ENCODE data around the gene CALML5.

Gene CALML5

GRCh38 chr10:5499493-5500140, at the start of gene CALML5:
TSS of gene CALML5 (minus strand) at chr10:5499570. CDS start at chr10:5499438, 132 bp downstream.
- no peak for DNase-seq

GRCh38 chr10:5547931-5548660, 48.7 kb upstream of the CALML5 start:
- no peak for DNase-seq

GRCh38 chr10:5547681-5547930, 48.2 kb upstream of the CALML5 start:
- DNase-seq: no peak

- no peak for DNase-seq
Measured at GRCh38 chr10:5546891-5547680, 47.7 kb upstream of the CALML5 start.

- DNase-seq: no peak
Measured at GRCh38 chr10:5545778-5546710, 46.7 kb upstream of the CALML5 start.

- DNase-seq: no peak
Measured at GRCh38 chr10:5545426-5545777, 46.0 kb upstream of the CALML5 start.

GRCh38 chr10:5545011-5545410, 45.6 kb upstream of the CALML5 start:
- DNase-seq: no peak

GRCh38 chr10:5544216-5544805, 44.9 kb upstream of the CALML5 start:
- no peak for DNase-seq

- no peak for DNase-seq
Measured at GRCh38 chr10:5543623-5544022, 44.3 kb upstream of the CALML5 start.

- no peak for DNase-seq
Measured at GRCh38 chr10:5542100-5542499, 42.7 kb upstream of the CALML5 start.

GRCh38 chr10:5540891-5541290, 41.5 kb upstream of the CALML5 start:
- DNase-seq: no peak

- no peak for DNase-seq
Measured at GRCh38 chr10:5540080-5540479, 40.7 kb upstream of the CALML5 start.

GRCh38 chr10:5538892-5539651, 39.7 kb upstream of the CALML5 start:
- DNase-seq: no peak

GRCh38 chr10:5538446-5538845, 39.1 kb upstream of the CALML5 start:
- DNase-seq: no peak

- DNase-seq: no peak
Measured at GRCh38 chr10:5537684-5538083, 38.3 kb upstream of the CALML5 start.

GRCh38 chr10:5536486-5537081, 37.2 kb upstream of the CALML5 start:
- no peak for DNase-seq

- no peak for DNase-seq
Measured at GRCh38 chr10:5534880-5535856, 35.8 kb upstream of the CALML5 start.

- no peak for DNase-seq
Measured at GRCh38 chr10:5534051-5534821, 34.9 kb upstream of the CALML5 start.

GRCh38 chr10:5533098-5533731, 33.8 kb upstream of the CALML5 start:
- no peak for DNase-seq

Measured in NCI-H1436 (cell line).